H4 (cell line): Measurements from ENCODE around the gene SARDH. TPM values are rescaled to one million over a fixed set of nuclear protein-coding genes. Genes with fewer than 3 reads are reported as not detected.

Experiments used
- DNase-seq: peaks from one replicate; pipeline ENCODE4 v3.0.0-alpha.2; 2015; ENCODE audit warnings: low spot score
- total RNA-seq: library from RNA; depleted of rRNA; stranded (reverse); fragments of >200 nt; shearing (Covaris generic); gene quantifications from 2 replicates; pipeline ENCODE4 v1.2.3, GENCODE V29; 2014

SARDH gene
- total RNA-seq, 1 experiment from 2014 or later: 0.06 TPM

- no peak for DNase-seq
These were observed 68.9 kb downstream of the SARDH start for GRCh38 chr9:133669182-133669801.

GRCh38 chr9:133667759-133668450 is 70.2 kb downstream of the SARDH start:
- no peak for DNase-seq

- DNase-seq: no peak
These were observed 71.3 kb downstream of the SARDH start for GRCh38 chr9:133666845-133667244.

- DNase-seq: no peak
These were observed 71.8 kb downstream of the SARDH start for GRCh38 chr9:133666387-133666786.

GRCh38 chr9:133665535-133665934 is 72.6 kb downstream of the SARDH start:
- no peak for DNase-seq

GRCh38 chr9:133665096-133665495 is 73.1 kb downstream of the SARDH start:
- DNase-seq: no peak

GRCh38 chr9:133664173-133665050 is 73.7 kb downstream of the SARDH start:
- no peak for DNase-seq

GRCh38 chr9:133661846-133662540 is 76.2 kb downstream of the SARDH start:
- no peak for DNase-seq

GRCh38 chr9:133659516-133659915 is 78.6 kb downstream of the SARDH start:
- no peak for DNase-seq

- DNase-seq: peak; percentile 36
These were observed 79.4 kb downstream of the SARDH start for GRCh38 chr9:133658442-133659431.

- DNase-seq: no peak
These were observed 81.0 kb downstream of the SARDH start for GRCh38 chr9:133657120-133657661.

GRCh38 chr9:133656211-133657119 is 81.7 kb downstream of the SARDH start:
- DNase-seq: no peak

- no peak for DNase-seq
These were observed 82.5 kb downstream of the SARDH start for GRCh38 chr9:133655701-133656100.

GRCh38 chr9:133654736-133655657 is 83.2 kb downstream of the SARDH start:
- DNase-seq: no peak

- no peak for DNase-seq
These were observed 84.5 kb downstream of the SARDH start for GRCh38 chr9:133653638-133654037.

- no peak for DNase-seq
These were observed 88.1 kb downstream of the SARDH start for GRCh38 chr9:133650026-133650425.

- DNase-seq: no peak
These were observed 89.0 kb downstream of the SARDH start for GRCh38 chr9:133649194-133649593.

GRCh38 chr9:133647765-133648469 is 90.2 kb downstream of the SARDH start:
- no peak for DNase-seq
